GM18505 (cell line): ENCODE measurements around the gene KCNA2.

Source experiments
- ATAC-seq: cut with Tn5 transposase; IDR thresholded peaks from one replicate; pipeline ENCODE4 v1.9.1; 2021; ENCODE audit not compliant: unreplicated experiment
- POLR2A ChIP-seq: IDR thresholded peaks from 4 replicates; pipeline ENCODE4 v1.6.1; 2011; ENCODE audit warnings: borderline replicate concordance; ENCODE audit not compliant: insufficient read depth, insufficient read length; ENCODE audit errors: extremely low read depth

The KCNA2 gene

DNA sequence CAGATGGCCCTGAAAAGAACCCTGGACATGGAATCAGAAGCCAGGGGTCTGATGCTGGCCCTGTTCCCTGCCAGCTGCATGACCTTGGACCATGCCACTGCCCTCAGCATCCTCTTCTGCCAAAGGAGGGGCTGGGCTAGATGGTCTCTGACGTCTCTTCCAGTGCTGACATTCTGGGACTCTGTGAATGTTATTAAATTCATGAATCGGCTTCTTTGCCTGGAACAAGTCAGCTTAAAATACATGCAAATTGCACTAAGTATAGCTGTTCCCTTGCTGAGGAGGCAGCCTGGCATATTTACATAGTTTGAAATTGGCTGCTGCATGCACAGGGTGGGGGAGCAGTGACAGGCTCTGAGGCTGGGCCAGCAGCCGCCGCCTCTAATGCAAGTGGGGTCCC lies 23.8 kb downstream of the KCNA2 start:
- TF ChIP-seq POLR2A = no peak
- ATAC-seq = no peak

- ATAC-seq = no peak
- no peak for TF ChIP-seq POLR2A
Observed at GRCh38 chr1:110581682-110582145, 24.4 kb downstream of the KCNA2 start.

GRCh38 chr1:110580244-110580643 lies 25.9 kb downstream of the KCNA2 start:
- no peak for TF ChIP-seq POLR2A
- ATAC-seq = no peak

DNA sequence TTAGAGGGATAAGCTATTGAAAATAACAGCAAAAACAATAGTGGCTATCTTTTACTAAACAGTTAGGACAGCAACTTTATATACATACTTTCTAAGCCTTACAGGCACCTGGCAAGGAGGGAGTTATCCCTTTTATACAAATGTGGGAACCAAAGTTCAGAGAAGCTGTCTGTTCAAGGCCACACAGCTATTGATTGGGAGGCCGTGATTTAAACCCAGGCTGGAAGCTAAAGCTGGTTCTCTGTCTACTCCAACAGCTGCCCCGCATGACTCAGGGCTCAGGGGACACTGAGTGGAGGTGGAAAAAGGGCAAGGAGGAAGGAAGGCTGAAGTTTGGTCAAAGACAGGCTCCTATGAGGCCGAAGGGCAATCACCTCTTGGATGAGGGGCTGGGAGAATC lies 26.7 kb downstream of the KCNA2 start:
- no peak for ATAC-seq
- no peak for TF ChIP-seq POLR2A

DNA sequence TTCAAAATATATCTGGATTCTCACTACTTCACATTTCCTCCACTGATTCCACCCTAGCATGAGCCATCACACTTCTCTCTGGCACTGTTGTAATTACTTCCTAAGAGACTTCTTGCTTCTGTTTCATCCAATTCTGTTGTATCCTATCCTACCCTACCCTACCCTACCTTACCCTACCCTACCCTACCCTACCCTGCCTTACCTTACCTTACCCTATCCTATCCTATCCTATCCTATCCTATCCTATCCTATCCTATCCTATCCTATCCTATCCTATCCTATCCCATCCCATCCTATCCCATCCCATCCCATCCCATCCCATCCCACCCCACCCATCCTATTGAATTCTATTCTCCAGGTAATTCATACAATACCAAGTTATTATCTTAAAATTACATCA lies 29.7 kb downstream of the KCNA2 start:
- no peak for ATAC-seq
- no peak for TF ChIP-seq POLR2A

GRCh38 chr1:110573314-110573713 lies 32.8 kb downstream of the KCNA2 start:
- no peak for TF ChIP-seq POLR2A
- no peak for ATAC-seq

DNA sequence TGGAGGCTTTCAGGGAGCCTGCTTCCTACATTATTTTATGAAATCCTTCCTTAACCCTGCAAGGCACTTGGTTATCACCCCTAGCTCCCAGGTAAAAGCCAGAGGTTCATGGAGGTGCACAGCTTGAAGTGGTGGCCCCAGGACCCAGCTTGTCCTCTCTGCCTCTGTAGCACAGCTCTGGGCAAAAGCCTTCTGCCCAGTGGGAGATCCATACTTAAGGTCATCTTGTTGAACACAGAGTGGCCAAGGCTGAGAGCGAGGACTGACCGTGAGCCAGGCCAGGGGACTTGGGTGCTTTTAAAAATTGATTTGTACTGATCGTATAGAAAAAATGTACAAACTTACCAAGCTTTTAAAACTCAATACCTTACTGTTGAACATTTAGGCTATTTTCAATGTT lies 33.4 kb downstream of the KCNA2 start:
- no peak for TF ChIP-seq POLR2A
- no peak for ATAC-seq

GRCh38 chr1:110570901-110571300 lies 35.3 kb downstream of the KCNA2 start:
- TF ChIP-seq POLR2A = no peak
- ATAC-seq = no peak

DNA sequence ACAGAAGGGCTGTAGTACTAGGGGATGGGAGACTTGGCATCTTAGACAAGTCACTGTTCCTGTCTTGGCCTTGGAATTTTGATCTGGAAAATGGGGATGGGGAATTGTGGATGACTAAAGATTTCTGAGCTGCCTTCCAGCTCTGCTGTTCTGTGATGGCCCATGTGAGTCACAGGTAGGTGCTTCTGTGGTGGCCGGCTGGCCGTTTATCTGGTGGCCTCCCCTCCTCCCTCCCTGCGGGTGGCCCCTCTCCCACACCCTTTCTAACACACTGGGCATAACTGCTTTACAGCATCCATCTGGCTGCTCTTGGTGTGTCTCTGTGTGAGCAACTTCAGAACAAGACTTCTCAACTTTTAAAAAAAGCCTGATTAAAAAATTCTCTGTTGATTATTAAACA lies 35.9 kb downstream of the KCNA2 start:
- ATAC-seq = no peak
- no peak for TF ChIP-seq POLR2A

DNA sequence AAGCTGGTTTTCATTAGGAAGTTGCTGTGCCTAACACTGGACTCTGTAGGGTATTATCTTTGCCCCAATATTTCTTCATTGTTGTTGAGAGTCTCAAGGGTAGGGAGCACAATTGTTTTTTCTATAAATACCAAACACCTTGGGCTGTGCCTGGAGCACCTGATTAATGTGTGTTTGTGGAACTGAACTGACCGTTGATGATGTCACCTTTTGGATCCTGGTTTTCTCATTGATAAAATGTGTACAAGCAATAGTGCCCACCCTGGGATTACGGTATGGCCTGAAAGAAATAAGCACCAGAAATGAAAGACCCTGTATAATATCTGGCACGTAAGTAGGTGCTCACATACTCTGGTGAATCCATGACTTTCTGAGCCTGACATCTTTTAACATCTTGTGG lies 39.3 kb downstream of the KCNA2 start:
- no peak for ATAC-seq
- no peak for TF ChIP-seq POLR2A

DNA sequence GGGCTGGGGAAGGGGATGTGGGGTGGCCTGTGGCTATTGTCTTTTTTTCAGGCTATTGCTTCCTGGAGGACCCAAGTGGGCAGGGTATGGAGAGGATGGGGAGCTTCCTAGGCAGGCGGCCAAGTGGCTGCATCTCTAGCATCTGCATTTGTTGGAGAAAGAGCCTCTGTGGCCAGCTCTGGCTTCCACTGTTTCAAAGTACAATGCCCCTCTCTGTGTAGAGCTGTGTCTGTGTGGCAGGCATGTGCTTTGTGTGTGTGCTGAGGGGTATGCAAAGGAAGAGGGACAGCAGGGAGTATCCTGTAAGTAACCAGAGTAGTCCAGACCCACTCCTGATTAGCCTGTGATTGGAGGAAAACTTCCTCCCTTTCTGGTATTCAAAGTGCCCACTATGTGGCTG lies 40.6 kb downstream of the KCNA2 start:
- no peak for TF ChIP-seq POLR2A
- no peak for ATAC-seq

GRCh38 chr1:110563089-110563488 lies 43.1 kb downstream of the KCNA2 start:
- TF ChIP-seq POLR2A = no peak
- no peak for ATAC-seq

DNA sequence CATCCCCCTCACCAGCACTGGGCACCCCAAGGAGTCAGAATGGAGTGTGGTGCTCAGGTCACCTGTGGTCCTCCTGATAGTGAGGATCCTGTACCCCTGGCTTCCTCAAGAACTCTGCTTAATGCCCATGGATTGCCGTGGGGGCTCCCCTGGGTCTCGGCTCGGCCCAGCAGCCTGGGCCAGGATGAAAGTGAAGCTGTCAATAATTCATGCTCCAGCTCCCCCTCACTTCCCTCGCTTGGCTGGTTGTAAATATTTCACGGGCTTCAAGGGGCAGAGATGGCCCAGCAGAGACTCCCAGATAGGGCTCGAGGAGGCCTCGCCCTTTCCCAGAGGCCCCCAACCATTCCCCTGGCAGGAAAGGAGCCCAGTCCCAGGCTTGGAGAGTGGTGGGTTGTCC lies 44.6 kb downstream of the KCNA2 start:
- ATAC-seq = no peak
- no peak for TF ChIP-seq POLR2A

- TF ChIP-seq POLR2A = no peak
- ATAC-seq = no peak
Observed at GRCh38 chr1:110559157-110559556, 47.0 kb downstream of the KCNA2 start.

DNA sequence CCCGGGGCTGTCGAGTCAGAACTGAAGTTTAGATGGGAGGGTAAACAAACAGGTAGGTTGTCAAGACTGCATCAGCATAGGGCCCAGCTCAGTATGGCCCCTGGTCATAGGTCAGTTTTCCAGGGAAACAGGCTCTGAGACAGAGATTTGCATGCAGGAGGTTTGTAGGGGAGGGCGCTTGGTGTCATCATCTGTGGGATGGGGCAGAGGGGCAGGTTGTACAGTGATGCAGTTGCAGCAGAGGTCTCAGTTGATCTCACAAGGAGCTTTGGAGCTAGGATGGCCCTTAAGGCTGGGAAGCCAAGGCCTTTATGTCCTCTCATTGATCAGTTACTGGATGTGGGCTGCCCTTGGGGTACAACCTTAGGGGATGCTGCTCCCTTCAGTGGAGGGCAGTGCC lies 48.7 kb downstream of the KCNA2 start:
- ATAC-seq = no peak
- no peak for TF ChIP-seq POLR2A
